ENCODE results near the gene FIBP. TPM values are rescaled to one million over a fixed set of nuclear protein-coding genes. Genes with fewer than 3 reads are reported as not detected.

FIBP gene
- total and polyA plus RNA-seq, 10 of the 15 experiments (the other 5 are each of a cell fraction or from before 2014, with no cell fraction given), result 65.1 to 182 (median 94.6) TPM

DNA sequence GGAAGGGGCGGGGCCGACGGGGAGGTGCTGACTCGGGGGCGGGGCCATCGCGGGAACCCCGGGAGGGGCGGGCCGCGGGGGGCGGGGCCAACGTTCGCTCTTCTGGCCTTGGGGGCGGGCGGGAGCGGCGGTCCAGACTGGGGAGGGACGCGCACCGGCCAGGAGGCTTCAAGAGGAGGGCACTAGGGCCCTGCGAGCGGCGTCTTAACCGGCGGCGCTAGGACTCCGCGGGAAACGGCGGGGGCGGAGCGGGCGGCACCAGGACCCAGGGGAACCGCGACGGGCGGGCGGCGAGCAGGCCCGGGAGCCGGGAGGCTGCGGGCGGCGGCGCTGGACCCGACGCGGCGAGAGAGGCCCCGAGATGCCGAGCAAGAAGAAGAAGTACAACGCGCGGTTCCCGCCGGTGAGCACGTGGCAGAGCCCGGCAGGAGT, 30.9 kb upstream of the FIBP start, which contains the start of gene DRAP1 (continued):
- TF ChIP-seq, protein P1, sequence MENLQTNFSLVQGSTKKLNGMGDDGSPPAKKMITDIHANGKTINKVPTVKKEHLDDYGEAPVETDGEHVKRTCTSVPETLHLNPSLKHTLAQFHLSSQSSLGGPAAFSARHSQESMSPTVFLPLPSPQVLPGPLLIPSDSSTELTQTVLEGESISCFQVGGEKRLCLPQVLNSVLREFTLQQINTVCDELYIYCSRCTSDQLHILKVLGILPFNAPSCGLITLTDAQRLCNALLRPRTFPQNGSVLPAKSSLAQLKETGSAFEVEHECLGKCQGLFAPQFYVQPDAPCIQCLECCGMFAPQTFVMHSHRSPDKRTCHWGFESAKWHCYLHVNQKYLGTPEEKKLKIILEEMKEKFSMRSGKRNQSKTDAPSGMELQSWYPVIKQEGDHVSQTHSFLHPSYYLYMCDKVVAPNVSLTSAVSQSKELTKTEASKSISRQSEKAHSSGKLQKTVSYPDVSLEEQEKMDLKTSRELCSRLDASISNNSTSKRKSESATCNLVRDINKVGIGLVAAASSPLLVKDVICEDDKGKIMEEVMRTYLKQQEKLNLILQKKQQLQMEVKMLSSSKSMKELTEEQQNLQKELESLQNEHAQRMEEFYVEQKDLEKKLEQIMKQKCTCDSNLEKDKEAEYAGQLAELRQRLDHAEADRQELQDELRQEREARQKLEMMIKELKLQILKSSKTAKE (IDR thresholded peaks at IDR 0.05; ENCODE audit: low read depth, poor library complexity, severe bottlenecking), result no peak
- TF ChIP-seq RELA (IDR thresholded peaks at IDR 0.05; ENCODE audit: borderline replicate concordance, partially characterized antibody) (peak; percentile 90), HDGF (IDR thresholded peaks at IDR 0.05) (no peak), BACH1 (IDR thresholded peaks at IDR 0.05; ENCODE audit: borderline replicate concordance) (peak; percentile 90), BMI1 (IDR thresholded peaks at IDR 0.05; ENCODE audit: borderline replicate concordance) (no peak), HDAC2 (IDR thresholded peaks at IDR 0.05) (no peak), EP300 (IDR thresholded peaks at IDR 0.05; ENCODE audit: borderline replicate concordance in 1 of 2, control insufficient read depth in 1 of 2, low read depth in 2 of 2, low read length in 2 of 2) (peak in 1 of 2 experiments; percentile 55; a peak in 1 of 4 replicates), SP1 (IDR thresholded peaks at IDR 0.05; ENCODE audit: low read depth, low read length) (peak; percentile 99), TARDBP (IDR thresholded peaks at IDR 0.05; ENCODE audit: borderline replicate concordance) (peak; percentile 85), SMC3 (IDR thresholded peaks at IDR 0.05; ENCODE audit: borderline replicate concordance, low read length) (peak; percentile 23; the same call in 1 of the 2 replicates), TCF12 (IDR thresholded peaks at IDR 0.05; ENCODE audit: low read depth, low read length) (peak; percentile 78; the same call in 1 of the 2 replicates), ZNF207 (IDR thresholded peaks at IDR 0.05; ENCODE audit: borderline replicate concordance) (peak; percentile 97), LARP7 (IDR thresholded peaks at IDR 0.05) (peak; percentile 100), EED (IDR thresholded peaks at IDR 0.05; ENCODE audit: low read depth) (peak; percentile 71), MYB (IDR thresholded peaks at IDR 0.05; ENCODE audit: borderline replicate concordance, low read depth, low read length) (peak; percentile 71; the same call in 1 of the 2 replicates), ZNF217 (IDR thresholded peaks at IDR 0.05) (peak; percentile 25; the same call in 1 of the 2 replicates)
- TF ChIP-seq, protein P2, sequence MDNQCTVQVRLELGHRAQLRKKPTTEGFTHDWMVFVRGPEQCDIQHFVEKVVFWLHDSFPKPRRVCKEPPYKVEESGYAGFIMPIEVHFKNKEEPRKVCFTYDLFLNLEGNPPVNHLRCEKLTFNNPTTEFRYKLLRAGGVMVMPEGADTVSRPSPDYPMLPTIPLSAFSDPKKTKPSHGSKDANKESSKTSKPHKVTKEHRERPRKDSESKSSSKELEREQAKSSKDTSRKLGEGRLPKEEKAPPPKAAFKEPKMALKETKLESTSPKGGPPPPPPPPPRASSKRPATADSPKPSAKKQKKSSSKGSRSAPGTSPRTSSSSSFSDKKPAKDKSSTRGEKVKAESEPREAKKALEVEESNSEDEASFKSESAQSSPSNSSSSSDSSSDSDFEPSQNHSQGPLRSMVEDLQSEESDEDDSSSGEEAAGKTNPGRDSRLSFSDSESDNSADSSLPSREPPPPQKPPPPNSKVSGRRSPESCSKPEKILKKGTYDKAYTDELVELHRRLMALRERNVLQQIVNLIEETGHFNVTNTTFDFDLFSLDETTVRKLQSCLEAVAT (IDR thresholded peaks at IDR 0.05), result peak; percentile 75
- TF ChIP-seq, protein P3, sequence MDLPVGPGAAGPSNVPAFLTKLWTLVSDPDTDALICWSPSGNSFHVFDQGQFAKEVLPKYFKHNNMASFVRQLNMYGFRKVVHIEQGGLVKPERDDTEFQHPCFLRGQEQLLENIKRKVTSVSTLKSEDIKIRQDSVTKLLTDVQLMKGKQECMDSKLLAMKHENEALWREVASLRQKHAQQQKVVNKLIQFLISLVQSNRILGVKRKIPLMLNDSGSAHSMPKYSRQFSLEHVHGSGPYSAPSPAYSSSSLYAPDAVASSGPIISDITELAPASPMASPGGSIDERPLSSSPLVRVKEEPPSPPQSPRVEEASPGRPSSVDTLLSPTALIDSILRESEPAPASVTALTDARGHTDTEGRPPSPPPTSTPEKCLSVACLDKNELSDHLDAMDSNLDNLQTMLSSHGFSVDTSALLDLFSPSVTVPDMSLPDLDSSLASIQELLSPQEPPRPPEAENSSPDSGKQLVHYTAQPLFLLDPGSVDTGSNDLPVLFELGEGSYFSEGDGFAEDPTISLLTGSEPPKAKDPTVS (IDR thresholded peaks at IDR 0.05; ENCODE audit: low read depth, low read length), result peak; percentile 65
- TF ChIP-seq, protein P4, sequence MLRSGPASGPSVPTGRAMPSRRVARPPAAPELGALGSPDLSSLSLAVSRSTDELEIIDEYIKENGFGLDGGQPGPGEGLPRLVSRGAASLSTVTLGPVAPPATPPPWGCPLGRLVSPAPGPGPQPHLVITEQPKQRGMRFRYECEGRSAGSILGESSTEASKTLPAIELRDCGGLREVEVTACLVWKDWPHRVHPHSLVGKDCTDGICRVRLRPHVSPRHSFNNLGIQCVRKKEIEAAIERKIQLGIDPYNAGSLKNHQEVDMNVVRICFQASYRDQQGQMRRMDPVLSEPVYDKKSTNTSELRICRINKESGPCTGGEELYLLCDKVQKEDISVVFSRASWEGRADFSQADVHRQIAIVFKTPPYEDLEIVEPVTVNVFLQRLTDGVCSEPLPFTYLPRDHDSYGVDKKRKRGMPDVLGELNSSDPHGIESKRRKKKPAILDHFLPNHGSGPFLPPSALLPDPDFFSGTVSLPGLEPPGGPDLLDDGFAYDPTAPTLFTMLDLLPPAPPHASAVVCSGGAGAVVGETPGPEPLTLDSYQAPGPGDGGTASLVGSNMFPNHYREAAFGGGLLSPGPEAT (IDR thresholded peaks at IDR 0.05; ENCODE audit: low read depth), result peak; percentile 100
- TF ChIP-seq, protein P5, sequence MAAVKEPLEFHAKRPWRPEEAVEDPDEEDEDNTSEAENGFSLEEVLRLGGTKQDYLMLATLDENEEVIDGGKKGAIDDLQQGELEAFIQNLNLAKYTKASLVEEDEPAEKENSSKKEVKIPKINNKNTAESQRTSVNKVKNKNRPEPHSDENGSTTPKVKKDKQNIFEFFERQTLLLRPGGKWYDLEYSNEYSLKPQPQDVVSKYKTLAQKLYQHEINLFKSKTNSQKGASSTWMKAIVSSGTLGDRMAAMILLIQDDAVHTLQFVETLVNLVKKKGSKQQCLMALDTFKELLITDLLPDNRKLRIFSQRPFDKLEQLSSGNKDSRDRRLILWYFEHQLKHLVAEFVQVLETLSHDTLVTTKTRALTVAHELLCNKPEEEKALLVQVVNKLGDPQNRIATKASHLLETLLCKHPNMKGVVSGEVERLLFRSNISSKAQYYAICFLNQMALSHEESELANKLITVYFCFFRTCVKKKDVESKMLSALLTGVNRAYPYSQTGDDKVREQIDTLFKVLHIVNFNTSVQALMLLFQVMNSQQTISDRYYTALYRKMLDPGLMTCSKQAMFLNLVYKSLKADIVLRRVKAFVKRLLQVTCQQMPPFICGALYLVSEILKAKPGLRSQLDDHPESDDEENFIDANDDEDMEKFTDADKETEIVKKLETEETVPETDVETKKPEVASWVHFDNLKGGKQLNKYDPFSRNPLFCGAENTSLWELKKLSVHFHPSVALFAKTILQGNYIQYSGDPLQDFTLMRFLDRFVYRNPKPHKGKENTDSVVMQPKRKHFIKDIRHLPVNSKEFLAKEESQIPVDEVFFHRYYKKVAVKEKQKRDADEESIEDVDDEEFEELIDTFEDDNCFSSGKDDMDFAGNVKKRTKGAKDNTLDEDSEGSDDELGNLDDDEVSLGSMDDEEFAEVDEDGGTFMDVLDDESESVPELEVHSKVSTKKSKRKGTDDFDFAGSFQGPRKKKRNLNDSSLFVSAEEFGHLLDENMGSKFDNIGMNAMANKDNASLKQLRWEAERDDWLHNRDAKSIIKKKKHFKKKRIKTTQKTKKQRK (IDR thresholded peaks at IDR 0.05; ENCODE audit: low read depth, low read length), result peak; percentile 64; the same call in 1 of the 2 replicates

Data from GM12878 (cell line).